NCI-H187 treated with DMSO at 0.1 percent for 48 hours (cell line): ENCODE measurements around the gene DUSP15.
A peak's percentile ranks its signal among the peaks of the same experiment; 100 is the strongest.

ENCODE experiments used
- DNase-seq: peaks from one replicate; lab custom pipeline; 2025; lab: John Stamatoyannopoulos, UW

DUSP15 gene

DNA sequence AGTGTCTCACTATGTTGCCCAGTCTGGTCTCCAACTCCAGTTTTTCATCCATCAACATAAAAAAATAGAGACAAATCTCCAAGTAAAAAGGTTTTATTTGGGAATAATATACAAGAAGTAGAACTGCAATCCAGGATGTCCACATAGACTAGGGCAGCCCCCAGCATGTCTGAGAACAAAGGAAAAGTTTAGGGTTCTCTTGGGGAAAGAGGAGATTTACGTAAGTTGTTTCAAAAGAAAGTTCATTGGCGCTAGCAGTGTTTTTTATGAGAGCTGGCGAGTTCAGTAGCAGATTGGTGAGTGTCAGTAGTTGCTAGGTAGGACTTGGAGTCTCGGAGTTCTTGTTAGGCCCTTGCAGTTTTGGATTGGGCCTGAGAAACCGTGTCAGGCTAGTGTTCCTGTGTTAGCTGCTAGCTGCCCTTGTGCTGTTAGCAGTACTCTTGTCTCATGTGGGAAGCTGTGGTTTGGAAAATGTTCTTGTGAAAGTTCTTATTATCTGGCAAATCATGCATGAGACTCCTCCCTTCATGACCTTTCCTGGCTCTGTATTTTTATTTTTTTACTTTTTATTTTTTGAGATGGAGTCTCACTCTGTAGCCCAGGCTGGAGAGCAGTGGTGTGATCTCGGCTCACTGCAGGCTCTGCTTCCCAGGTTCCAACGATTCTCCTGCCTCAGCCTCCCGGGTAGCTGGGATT, 24.8 kb upstream of the DUSP15 start:
- DNase-seq: no peak

DNA sequence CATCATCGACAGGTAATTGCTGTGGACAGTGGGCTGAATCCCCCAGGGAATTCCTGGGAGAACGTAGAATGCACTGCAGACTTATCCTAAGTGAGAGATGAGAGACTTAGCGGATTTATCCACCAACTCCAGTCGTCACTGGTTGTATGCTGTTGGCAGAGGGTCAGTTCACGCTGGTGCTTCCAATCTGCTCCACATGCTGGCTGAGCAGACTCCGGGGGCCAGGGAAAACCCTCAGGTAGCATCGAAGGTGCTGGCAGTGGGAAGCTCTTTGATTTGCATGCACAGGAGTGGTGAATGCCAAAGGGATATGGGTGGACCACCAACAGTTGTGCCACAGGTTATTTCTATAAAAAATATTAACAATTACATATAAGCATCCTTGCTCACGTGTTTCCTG, 20.3 kb upstream of the DUSP15 start:
- DNase-seq: no peak

DNA sequence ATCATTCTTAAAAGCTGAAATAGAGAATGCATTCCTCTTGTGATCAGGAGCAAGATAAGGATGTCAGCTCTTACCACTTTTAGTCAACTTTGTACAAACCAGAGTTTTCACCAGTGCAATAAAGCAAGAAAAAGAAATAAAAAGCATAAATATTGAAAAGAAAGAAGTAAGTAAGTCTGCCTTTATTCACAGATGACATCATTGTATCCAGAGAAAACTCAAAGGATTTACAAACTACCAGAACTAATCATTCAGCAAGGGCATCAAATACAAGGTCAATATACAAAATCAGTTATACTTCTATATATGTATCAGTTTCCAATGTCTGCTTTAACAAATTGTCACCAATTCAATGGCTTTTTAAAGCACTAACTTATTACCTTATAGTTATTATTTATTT, 13.5 kb upstream of the DUSP15 start:
- no peak for DNase-seq

DNA sequence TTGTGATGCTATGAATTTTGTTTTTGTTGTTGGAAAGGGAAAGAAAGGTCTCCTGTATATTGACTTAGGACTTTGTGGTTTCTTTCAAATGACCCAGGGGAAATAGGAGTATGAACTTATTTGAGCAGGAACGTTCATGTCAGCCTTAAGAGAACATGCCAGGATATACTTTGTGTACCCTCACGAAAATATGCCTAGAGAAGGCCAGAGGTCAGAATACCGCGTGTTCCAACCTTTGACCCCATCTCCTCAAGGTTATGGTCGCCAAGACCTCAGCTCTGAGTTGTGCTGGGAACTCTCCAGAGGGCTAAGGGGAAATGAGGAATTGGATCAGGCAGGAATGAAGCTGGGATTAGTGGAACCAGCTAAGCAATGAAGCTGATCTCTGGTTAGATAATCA, 11.6 kb upstream of the DUSP15 start:
- DNase-seq: no peak

DNA sequence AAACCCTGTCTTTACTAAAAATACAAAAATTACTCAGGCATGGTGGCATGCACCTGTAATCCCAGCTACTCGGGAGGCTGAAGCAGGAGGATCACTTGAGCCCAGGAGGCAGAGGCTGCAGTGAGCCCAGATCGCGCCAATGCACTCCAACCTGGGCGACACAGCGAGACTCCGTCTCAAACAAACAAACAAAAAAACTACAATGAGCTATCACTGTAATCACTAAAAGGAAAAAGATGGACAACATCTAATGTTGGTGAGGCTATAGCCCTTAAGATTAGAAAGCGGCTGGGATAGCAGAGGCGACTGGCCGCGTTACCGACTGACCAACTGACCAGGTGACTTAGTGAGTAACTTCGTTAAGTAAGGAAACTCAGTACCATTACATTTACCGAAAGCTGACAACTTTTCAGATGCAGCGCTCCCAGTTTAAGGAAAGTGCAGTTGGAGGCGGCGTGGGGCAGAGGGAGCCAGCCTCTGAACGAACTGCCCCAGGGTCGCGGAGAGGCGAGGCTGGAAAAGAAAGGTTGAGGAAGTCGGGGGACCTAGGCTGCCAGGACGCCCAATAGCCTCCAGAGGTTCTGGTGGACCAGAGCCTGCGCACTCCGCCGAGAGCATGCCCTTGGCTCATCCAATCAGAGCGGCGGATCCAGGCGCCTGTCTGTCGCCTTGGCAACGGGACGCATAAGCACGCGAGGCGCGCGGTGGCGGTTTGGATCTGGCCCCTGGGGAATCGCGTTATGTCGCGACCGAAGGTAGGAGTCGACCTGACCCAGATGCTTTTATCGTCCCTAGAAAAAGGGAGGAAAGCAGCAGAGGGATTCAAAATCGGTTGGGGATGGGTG, 9.0 kb upstream of the DUSP15 start:
- DNase-seq: peak; percentile 68

DNA sequence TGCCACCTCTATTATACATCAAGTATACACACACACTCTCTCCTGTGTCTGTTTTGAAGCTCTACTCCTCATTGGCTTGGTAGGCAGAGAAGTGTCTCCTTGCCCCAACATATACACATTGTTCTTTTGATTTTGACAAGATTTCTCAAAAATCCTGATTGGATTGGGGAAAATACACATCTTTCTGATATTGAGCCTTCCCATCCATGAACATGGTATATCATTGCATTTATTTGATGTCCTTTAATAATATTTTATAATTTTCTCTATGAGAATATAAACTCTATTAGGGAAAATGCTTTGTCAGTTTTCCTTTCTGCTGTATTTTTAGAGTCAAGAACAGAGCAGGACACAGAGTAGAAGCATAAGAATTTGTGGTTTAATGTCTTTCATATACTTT, 7.4 kb upstream of the DUSP15 start:
- DNase-seq: no peak

DNA sequence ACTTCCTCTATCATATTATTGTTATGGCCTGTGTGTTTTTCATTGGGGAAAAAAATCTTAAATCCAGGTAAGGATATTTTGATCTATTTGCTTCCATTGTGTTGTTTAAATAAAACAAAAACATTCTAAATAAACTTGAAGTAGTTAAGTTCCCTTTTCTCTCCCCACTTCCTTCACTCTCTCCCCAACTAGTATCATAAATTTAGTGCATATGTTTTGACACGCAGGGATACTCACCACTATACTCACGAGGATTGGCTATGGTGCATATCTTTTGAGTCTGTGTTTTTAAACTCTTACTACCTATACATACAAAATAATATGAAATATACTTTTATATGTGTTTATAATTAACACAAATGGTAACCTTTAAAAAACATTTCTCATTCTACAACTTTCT, 5.3 kb upstream of the DUSP15 start:
- DNase-seq: no peak

DNA sequence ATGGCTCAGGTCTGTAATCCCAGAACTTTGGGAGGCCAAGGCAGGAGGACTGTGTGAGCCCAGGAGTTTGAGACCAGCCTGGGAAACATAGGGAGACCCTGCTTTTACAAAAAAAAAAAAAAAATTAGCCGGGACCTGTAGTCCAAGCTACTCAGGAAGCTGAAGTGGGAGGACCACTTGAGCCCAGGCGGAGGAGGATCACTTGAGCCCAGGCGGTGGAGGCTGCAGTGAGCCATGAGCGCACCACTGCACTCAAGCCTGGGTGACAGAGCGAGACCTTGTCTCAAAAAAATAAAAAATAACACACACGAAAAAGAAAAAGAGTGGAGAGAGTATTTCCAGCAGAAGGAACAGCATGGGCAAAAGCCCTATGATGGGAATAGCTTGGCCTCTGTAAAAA, 2.1 kb upstream of the DUSP15 start:
- DNase-seq: no peak

DNA sequence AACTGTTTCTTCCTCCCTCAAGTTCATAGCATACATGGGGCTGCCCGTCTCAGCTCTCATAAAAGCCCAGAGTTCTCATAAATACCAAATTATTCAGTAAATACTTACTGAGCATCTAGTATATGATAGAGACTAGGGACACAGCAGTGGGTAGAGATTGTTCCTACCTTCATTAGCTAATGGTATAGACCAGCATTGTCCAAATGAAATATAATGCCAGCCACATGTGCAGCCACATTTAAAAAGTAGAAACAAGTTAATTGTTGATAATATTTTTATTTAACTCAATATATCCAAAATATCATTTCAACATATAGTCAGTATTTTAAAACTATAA, 1.3 kb upstream of the DUSP15 start:
- no peak for DNase-seq

DNA sequence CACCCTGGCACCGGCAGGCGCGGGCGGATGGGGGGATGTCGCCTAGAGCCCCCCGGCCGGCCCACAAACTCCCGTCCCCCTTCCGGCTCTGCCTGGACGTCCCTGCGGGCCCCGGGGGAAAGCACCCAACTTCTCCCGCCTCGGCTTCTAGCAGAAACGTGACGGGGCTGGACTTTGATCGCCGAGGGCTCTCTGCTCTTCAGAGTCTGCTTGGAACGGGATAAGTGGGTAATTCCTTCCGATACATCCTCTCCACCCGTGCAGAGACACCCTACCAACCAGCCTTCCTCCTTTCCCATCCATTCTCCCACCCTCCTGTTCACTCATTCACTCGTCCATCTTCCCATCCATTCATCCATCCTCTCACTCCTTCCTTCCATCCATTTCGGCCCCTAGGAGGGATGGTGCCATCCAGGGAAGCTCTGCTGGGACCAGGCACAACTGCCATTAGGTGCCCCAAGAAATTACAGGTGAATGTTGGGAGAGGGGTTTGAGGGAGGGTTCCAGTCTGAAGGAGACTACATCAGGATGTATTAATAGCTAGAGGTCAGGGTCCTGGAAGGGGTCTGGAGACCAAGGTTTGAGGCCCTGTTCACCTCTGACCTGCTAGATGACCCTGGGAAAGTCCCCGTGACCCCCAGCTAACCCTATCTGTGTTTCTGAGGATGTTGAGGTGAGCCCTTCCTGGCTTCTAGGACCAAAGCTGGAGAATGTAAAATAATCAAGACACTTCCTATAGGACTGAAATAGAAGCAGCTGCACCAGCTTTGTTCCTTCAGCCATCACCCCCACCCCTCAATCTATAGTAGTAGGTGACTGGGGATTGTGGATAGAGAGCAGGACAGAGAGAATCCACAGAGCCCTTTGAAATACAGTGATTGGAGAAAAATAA, 645 bp upstream of the DUSP15 start:
- no peak for DNase-seq

DNA sequence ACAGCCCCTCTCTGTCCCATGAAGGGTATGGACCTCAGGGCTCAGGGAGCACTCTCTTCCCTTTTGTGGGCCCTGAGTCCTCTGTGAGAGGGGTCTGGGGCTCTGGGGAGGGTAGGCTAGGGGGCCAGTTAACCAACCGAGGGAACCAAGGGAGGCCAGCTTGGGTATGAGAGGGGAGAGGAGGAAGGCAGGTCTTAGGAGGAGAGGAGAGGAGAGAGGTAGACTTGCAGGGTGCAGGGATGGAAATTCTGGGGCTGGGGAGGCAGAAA, 720 bp downstream of the DUSP15 start:
- no peak for DNase-seq

DNA sequence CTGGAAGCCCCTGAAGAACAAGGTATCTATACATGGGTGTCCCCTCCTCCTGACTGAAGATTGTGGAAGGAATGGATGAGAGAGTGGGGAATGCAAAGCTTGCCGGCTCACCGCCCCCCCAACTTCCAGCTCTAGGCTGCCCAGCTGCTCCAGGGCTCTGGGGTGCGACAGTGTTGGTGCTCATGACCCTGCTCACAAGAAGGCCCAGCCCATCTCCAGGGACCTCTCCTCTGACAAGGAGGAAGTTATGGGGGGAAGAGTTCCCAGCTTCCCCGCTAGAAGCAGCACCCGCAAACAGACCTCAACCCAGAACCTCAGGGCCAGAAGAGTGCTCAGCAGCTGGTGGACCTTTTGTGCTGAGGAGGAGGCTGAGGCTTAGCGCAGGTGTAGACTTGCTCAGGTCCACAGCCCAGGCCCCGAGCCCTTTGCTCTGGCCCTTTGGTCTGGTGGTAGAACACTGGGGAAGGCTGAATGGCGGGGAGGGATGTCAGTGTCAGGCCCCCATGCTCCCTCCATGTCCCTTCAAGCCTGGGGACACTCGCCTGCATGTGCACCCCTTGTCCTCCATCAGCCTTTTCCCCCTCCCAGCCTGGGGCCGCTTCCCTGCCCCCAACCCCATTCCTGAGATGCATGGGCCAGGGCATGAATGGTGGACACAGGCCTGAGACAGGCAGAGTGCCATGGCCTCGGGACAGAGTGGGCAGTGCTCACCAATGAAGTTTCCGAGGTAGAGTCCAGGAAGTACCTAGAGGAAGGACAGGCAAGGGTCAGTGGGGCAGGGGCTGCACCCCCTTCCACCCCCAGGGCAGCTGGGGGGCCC, 1.3 kb downstream of the DUSP15 start:
- DNase-seq: no peak

DNA sequence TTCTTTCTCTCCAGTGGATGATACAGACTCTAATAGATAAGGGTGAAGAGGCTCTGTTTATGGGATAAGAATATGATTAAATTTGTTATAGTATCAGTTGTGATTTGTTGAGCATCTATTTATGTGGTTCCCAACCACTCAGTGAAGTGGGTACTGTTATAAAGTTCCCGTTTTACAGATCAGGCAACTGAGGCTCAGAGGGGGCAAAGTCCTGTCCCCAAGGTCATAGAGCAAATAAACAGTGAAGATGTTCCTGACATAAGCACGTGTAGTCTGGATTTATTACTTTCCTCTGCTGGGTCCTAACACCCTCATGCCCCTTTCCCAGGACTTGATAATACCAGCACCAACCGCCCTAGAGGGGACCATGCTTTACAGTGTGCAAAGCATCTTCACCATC, 4.1 kb downstream of the DUSP15 start:
- DNase-seq: no peak

DNA sequence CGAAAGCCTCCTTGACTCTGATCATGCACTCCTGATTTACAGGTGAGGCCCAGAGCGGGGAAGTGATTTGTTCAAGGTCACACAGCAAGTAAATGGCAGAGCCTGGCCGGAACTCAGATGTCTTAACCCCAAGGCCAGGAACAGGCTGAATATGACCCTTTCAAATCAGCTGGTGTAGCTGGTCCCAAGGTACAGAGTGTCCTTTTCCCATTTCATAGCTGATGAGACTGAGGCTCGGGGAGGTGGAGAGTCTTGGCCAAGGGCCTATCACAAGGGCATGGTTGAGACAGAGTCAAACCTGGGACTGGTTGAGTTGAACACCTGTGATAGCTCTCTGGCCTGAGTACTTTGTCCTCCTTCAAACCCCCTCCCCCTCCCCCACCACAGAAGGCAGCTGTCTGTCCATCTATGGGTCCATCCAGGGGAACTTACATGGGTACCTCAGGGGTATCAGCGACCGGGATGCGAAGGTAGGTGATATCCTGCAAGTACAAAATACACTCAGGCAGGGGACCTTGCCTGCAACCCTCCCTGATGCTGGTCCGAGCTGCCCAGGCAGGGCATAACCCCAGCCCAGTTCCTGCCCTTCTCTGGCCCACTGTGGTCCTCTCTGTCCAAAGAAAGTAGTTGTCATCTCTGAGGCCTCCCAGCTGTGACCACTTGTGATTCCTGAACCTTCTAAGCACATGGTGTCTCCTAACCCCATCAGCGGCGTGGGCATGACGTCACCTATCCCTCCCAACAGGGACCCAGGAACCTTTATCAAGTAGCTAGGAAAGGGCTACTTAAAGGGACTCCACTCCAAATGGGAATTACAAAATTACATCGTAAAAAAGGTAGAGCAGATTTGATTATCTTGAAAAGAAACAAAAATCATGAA, 5.6 kb downstream of the DUSP15 start:
- DNase-seq: no peak

DNA sequence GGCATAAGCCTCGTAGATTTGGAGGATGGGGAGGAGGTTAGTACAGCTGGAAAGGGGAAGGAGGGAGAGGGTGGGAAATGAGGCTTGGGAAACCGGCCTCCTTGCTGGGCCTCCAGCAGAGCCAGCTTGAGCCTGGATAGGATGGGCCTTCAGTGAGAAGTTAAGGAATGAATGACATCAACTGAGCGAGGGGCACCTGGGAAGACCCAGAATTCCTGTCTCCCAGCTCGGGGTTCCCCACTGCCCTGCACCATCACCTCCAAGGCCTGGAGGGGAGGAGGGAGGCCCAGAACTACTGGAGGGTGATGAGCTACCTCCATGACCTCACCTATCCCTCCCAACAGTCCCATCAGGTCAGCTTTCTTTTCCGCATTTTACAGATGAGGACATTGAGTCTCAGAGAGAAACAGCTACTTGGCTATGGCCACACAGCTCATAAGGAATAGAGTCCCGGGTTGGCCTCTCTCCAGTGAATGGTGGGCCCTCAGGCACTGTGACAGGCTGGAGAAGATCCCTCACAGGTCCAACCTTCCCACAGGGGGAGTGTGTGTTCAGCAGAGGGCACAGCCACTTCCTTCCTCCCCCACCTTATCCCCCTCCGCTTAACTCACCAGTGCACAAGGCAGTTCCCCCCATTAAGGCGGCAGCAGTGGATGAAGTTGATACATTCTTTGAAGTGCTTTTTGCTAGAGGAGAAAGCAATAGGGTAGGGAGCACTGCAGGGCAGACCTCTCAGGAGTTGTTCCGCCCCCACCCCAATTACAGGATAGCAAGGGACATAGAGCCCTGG, 6.8 kb downstream of the DUSP15 start:
- no peak for DNase-seq

DNA sequence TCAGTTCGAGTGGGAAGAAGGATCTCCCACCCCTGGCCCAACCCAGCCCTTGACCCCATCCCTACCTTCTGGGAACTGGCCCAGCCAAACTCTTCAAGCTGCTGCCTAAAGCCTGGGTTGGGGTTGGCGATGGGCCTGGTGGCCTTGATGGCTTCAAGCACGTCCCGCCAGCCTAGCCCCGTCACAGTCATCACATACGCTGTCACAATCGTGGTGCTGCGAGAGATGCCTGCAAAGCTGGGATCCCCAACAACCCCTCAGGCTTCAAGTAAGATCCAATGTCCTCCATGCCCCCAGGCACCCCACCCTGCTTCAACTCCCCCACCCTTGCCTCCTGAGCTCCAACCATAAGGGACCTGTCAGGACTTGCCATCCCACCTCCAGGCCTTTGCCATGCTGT, 7.8 kb downstream of the DUSP15 start:
- DNase-seq: no peak

DNA sequence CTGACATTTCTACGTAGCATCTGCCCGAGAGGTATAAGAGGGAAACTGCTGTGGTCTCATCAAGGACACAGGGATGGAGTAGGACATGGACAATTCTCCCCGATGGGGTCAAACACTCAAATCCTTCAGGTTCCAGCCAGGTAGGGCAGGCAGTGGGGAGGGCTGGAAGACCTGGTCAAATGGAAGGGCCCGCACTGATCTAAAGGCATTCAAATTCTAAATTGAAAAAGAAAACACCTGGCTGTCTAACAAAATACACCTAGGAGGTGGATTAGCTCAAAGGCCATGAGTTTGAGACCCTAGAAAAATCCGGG, 8.2 kb downstream of the DUSP15 start:
- DNase-seq: no peak

DNA sequence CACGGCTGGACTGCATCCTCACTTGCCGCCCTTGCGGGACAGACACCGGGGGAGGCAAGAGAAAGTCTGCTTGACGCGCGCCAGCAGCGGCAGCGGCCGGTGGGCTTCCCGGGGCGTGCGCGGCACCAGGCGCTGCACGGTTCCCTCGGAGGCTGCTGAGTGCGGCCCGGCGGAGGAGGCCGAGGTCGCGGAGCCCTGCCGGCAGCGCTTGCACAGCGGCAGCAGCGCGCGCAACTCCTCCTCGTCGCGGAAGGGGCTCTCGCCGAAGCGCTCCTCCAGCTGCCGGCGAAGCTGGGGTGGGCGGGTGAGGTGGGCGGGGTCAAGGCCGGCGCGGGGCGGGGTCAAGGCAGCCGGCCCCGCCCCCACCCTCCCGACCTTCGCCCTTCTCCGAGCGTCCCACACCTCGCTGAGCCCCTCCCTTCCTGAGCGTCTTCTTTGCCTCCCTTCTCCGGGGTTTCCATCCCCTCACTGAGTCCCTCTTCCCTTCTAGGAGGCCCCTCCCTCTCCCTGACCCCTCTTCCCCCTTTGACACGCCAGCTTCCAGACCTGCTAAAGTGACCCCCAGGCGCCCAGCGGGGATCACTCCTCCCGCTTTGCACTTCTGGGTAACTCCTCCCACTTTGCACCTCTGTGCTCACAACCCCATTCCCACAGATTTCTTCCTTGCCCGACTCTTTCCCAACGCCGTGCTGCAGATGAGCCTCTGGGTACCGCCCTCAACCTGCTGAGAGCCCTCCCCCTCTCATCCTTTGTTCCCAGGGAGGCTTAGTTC, 8.8 kb downstream of the DUSP15 start:
- DNase-seq: peak; percentile 46

DNA sequence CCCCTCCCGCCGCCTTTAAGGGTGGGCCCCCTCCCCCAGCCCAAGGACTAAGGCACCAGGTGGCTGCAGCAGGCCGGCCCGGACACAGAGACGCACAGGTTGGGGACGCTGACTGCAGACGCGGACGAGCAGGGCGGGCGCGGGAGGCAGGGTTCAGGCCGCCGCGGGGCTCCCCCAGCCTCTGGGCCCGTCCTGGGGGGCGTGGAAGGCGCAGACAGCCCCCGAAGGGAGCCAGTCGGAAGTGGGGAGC, 9.3 kb downstream of the DUSP15 start:
- no peak for DNase-seq
